ENCODE measurements around the gene INS. TPM values are rescaled to one million over a fixed set of nuclear protein-coding genes. Genes with fewer than 3 reads are reported as not detected.

INS gene
- total RNA-seq, 1 experiment from 2014 or later: not detected

- ChIA-PET CTCF (no interaction called here), POLR2A (ENCODE audit: low non-redundant PET) (no interaction called here)
- no TSS peak for BruUV-seq (replicated peaks)
- H3K27me3 ChIP-seq (replicated peaks; ENCODE audit: insufficient read depth, low read depth, low read length, poor library complexity): peaks cover 47% of the 10 kb centered on the region
- H3K36me3 ChIP-seq (ENCODE audit: insufficient read depth, low read length, poor library complexity, severe bottlenecking): no peaks in the 10 kb centered on the region
- no peaks in the 10 kb centered on the region for H3K9me3 ChIP-seq (ENCODE audit: low read depth, low read length, poor library complexity, severe bottlenecking)
- H3K4me1 ChIP-seq (ENCODE audit: insufficient read depth, low read length, poor library complexity, severe bottlenecking): no peaks in the 10 kb centered on the region
- intact Hi-C loops (cut with micrococcal nuclease; ENCODE audit: unreplicated experiment): no loop called here
- H3K27ac ChIP-seq (ENCODE audit: low read depth, low read length, poor library complexity, severe bottlenecking): no peak overlapping the region
- no peak for DNase-seq (ENCODE audit: low spot score)
- no peak overlapping the region for H3K4me3 ChIP-seq (ENCODE audit: low read depth, low read length, poor library complexity, severe bottlenecking)
- no peak for TF ChIP-seq EZH2 (IDR thresholded peaks at IDR 0.05; ENCODE audit: borderline replicate concordance, low read depth, low read length, poor library complexity, severe bottlenecking)
- TF ChIP-seq, protein P1, sequence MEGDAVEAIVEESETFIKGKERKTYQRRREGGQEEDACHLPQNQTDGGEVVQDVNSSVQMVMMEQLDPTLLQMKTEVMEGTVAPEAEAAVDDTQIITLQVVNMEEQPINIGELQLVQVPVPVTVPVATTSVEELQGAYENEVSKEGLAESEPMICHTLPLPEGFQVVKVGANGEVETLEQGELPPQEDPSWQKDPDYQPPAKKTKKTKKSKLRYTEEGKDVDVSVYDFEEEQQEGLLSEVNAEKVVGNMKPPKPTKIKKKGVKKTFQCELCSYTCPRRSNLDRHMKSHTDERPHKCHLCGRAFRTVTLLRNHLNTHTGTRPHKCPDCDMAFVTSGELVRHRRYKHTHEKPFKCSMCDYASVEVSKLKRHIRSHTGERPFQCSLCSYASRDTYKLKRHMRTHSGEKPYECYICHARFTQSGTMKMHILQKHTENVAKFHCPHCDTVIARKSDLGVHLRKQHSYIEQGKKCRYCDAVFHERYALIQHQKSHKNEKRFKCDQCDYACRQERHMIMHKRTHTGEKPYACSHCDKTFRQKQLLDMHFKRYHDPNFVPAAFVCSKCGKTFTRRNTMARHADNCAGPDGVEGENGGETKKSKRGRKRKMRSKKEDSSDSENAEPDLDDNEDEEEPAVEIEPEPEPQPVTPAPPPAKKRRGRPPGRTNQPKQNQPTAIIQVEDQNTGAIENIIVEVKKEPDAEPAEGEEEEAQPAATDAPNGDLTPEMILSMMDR (conservative IDR thresholded peaks at IDR 0.05; ENCODE audit: low read depth, low read length): no peak
These were observed 24.6 kb downstream of the INS start for GRCh38 chr11:2136209-2136951.

GRCh38 chr11:2135648-2136201 is 25.3 kb downstream of the INS start:
- no peak overlapping the region for H3K27ac ChIP-seq (ENCODE audit: low read depth, low read length, poor library complexity, severe bottlenecking)
- no peaks in the 10 kb centered on the region for H3K36me3 ChIP-seq (ENCODE audit: insufficient read depth, low read length, poor library complexity, severe bottlenecking)
- H3K9me3 ChIP-seq (ENCODE audit: low read depth, low read length, poor library complexity, severe bottlenecking): no peaks in the 10 kb centered on the region
- H3K4me1 ChIP-seq (ENCODE audit: insufficient read depth, low read length, poor library complexity, severe bottlenecking): no peaks in the 10 kb centered on the region
- no peak for TF ChIP-seq EZH2 (IDR thresholded peaks at IDR 0.05; ENCODE audit: borderline replicate concordance, low read depth, low read length, poor library complexity, severe bottlenecking)
- TF ChIP-seq, protein P1 (conservative IDR thresholded peaks at IDR 0.05; ENCODE audit: low read depth, low read length): no peak
- peaks cover 41% of the 10 kb centered on the region for H3K27me3 ChIP-seq (replicated peaks; ENCODE audit: insufficient read depth, low read depth, low read length, poor library complexity)
- ChIA-PET CTCF (no interaction called here), POLR2A (ENCODE audit: low non-redundant PET) (no interaction called here)
- intact Hi-C loops (cut with micrococcal nuclease; ENCODE audit: unreplicated experiment): no loop called here
- no TSS peak for BruUV-seq (replicated peaks)
- DNase-seq (ENCODE audit: low spot score): no peak
- H3K4me3 ChIP-seq (ENCODE audit: low read depth, low read length, poor library complexity, severe bottlenecking): no peak overlapping the region

DNA sequence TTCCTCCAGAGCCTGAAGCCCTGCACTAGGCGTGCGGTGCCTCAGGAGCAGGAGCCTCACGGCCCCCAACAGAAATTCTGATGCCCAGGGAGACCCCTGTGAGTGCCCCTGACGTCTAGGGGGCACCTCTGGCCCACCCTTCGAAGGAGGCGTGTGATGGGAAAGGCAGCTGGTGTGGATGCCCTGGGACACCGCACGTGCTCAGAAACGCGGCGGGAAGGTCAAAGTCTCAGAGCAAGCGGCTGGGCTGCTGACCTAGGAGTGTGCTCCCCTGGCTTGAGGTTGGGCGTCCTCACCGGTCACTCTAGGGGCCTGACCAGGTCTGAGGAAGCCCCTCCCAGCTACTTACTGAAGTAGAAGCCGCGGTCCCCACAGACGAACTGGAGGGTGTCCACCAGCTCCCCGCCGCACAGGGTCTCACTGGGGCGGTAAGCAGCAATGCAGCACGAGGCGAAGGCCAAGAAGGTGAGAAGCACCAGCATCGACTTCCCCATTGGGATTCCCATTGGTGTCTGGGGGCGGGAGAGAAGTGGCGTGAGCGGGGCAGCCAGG is 25.9 kb downstream of the INS start:
- no peak for DNase-seq (ENCODE audit: low spot score)
- no TSS peak for BruUV-seq (replicated peaks)
- no peak overlapping the region for H3K27ac ChIP-seq (ENCODE audit: low read depth, low read length, poor library complexity, severe bottlenecking)
- no peaks in the 10 kb centered on the region for H3K36me3 ChIP-seq (ENCODE audit: insufficient read depth, low read length, poor library complexity, severe bottlenecking)
- TF ChIP-seq, protein P1 (conservative IDR thresholded peaks at IDR 0.05; ENCODE audit: low read depth, low read length): no peak
- no peak for TF ChIP-seq EZH2 (IDR thresholded peaks at IDR 0.05; ENCODE audit: borderline replicate concordance, low read depth, low read length, poor library complexity, severe bottlenecking)
- no peaks in the 10 kb centered on the region for H3K4me1 ChIP-seq (ENCODE audit: insufficient read depth, low read length, poor library complexity, severe bottlenecking)
- no peak overlapping the region for H3K4me3 ChIP-seq (ENCODE audit: low read depth, low read length, poor library complexity, severe bottlenecking)
- H3K9me3 ChIP-seq (ENCODE audit: low read depth, low read length, poor library complexity, severe bottlenecking): no peaks in the 10 kb centered on the region
- H3K27me3 ChIP-seq (replicated peaks; ENCODE audit: insufficient read depth, low read depth, low read length, poor library complexity): peaks cover 34% of the 10 kb centered on the region
- POLR2A ChIA-PET (ENCODE audit: low non-redundant PET): no interaction called here
- intact Hi-C loops (cut with micrococcal nuclease; ENCODE audit: unreplicated experiment): no loop called here
- CTCF ChIA-PET: no interaction called here
